COLO668 (cell line): Measurements from ENCODE around the gene MBTPS1.

Experiments used
- DNase-seq: peaks from one replicate; lab custom pipeline; 2025; ENCODE audit not compliant: unreplicated experiment; lab: John Stamatoyannopoulos, UW

MBTPS1 gene

GRCh38 chr16:84055801-84056634, 60.7 kb downstream of the MBTPS1 start:
- DNase-seq: no peak

- DNase-seq: no peak
Observed at GRCh38 chr16:84055366-84055765, 61.4 kb downstream of the MBTPS1 start.

DNA sequence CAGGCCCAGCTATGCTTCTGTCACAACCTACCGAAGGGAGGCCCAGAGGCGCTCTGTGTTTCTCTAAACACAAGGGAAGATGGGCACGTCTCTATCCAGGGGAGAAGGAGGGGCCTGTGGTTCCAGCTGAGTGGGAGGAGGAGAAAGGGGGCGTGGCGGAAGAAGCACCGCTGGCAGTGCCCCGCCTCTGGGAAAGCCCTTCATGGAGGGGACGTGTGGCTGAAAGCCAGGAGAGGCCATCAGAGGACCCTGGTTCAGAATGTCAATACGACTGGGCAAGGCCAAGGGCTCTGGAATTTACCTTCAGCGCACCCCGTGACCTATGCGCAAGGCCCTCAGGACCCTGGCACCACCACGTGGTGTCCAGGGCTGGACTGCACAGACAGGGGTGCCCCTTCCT, 61.8 kb downstream of the MBTPS1 start:
- no peak for DNase-seq

DNA sequence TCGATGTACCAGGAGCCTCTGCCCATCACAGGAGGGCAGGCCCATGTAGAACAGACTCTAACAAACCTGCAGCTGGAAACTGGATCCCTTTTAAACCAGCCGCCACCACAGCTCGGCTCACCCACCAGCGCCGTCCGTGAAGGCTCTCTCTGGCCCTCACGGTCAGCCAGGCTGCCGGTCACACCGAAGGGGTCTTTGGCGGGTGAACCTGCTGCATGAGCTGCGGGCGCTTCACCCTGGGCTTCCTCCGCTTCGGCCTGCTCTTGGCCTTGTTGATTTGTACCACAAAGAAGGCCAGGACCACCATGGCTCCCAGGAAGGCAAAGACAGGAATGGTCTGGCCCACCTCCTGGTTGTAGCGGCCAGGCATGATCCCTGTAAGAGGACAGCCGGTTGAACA, 62.5 kb downstream of the MBTPS1 start:
- DNase-seq: no peak

DNA sequence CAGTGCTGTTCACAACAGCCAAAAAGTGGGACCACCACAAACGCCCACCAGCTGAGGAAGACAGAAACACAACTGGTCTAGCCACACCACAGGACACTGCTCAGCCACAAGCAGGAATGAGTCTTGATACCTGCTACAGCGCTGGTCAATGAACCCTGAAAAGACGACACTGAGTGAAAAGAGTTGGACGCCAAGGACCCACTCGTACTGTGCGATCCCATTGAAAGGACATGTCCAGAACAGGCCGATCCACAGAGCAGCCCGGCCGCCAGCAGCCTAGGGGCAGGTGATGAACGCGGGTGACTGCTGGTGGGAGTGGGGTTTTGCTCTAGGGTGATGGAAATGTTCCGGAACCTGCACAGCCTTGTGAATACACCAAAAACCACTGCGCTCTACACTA, 63.5 kb downstream of the MBTPS1 start:
- DNase-seq: no peak

DNA sequence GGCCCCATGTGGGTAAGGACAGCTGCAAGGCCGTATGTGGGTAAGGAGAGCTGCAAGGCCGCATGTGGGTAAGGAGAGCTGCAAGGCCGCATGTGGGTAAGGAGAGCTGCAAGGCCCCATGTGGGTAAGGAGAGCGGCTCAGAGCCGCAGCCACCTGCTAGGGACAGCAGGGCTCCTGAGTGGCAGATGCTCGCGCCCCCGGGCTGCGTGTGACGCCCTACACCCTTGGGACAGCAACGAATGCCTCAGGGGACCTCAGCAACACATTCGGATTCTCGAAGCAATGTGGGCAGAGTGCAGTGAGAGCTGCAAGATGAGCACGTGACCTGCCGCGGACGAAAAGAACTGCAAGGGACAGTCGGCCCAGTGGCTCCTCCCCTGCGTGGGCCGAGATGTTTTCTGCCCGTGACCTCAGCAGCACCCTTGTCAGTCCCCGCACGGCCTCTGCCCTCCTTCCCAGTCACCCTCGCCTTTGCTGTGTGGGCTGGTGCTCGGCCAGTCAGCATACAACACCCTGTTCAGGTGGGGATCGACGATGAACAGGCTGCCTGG, 64.6 kb downstream of the MBTPS1 start:
- no peak for DNase-seq

- no peak for DNase-seq
Observed at GRCh38 chr16:84050316-84050715, 66.4 kb downstream of the MBTPS1 start.

GRCh38 chr16:84049403-84050060, 67.2 kb downstream of the MBTPS1 start:
- DNase-seq: no peak

- no peak for DNase-seq
Observed at GRCh38 chr16:84048871-84049270, 67.9 kb downstream of the MBTPS1 start.

- peak; percentile 55 for DNase-seq
Observed at GRCh38 chr16:84048270-84048669, 68.5 kb downstream of the MBTPS1 start.

- DNase-seq: no peak
Observed at GRCh38 chr16:84047626-84048025, 69.1 kb downstream of the MBTPS1 start.

DNA sequence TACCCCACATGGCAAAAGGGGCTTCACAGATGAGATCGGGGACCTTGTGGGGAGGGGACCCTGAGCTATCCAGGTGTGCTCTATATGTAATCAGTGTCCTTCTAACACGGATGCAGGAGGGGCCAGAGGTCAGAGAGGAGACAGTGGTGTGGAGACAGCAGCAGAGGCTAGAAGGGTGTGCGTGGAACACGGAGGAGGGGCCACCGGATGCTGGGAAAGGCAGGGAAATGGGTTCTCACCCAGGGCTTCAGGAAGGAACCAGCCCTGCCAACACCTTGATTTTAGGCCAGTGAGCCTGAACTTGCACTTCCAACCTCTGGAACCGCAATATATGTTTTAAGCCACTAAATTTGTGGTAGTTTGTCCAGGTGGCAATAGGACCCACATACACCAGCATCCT, 69.5 kb downstream of the MBTPS1 start:
- no peak for DNase-seq

- no peak for DNase-seq
Observed at GRCh38 chr16:84045818-84046470, 70.8 kb downstream of the MBTPS1 start.

DNA sequence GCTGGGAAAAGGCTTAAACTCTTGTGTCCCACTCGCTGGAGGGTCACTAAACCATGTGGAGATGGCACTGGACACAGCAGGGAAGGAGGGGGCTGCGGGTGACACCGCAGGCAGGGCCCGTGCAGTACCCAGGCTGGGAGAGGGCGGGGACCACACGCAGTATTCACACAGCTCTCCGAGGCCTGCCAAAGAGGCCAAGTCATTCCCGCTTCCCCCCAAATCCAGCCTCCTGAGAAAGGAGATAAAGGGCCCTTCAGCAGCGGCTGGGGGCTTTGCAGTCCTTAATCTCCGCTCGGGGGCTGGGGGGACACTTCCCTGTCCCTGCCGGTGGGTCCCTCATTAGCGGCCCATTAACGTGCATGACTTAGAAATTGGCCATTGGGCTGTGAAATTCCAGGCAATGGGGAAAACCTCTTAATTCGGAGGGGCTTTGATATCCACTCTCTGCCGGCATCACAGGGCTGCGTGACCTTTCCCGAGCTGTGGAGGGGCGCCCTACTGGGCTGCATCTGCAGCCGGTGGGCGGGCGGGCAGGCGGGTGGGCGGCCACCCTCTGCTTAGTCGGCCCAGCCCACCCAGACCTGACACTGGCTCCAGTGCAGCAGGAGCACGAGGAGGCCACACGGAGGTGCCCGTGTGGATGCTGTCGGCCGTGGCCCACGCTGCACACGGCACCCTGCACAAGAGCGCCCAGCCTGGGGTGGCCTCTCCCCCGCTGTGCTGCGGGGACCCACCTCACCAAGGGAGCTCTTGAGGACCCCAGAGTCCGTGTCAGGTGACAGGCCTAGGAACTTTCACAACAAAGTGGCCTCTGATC, 71.5 kb downstream of the MBTPS1 start:
- no peak for DNase-seq

DNA sequence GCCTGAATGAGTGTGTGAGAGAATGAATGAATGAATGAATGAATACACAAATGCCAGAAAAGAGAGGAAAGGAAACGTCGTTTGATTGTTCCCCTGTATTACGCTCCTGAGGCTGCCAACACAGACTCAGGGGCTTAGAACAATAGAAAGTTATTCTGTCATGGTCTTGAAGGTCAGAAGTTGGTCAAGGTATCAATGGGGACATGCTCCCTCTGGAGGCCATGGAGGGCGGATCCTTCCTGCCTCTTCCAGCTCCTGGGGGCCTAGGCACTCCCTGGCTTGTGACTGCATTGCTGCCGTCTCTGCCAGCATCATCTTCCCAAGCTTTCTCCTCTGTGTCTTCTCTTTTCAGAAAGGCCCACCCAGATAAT, 72.6 kb downstream of the MBTPS1 start:
- DNase-seq: peak; percentile 22

- peak; percentile 46 for DNase-seq
Observed at GRCh38 chr16:84043486-84044117, 73.1 kb downstream of the MBTPS1 start.

DNA sequence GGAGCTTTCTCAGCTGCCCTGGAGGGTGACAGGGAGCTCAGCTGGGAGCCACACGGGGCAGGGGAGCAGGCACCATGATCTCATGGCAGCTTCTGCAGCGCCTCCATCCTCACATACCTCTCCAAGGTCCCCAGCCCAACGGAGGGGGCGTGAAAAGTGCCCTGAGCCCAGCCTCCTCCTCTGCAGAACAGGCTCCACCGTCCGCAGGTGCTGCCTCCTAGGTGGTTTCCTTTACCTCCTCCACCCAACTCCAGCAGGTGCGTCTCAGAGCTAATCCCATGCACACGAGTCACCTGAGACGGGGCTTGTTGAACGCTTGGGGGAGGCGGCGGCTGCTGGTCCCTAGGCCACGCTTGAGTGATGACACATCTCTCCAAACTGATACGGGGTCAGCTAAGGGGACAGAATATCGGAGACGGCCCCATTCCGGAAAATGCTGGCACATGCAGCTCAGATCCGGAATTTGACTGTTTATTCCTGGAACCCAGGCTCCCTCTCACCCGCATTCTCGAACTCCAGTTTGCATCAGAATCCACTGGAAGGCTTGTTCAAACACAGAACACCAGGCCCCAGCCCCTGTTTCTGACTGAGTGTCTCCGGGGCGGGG, 73.8 kb downstream of the MBTPS1 start:
- DNase-seq: peak; percentile 91

DNA sequence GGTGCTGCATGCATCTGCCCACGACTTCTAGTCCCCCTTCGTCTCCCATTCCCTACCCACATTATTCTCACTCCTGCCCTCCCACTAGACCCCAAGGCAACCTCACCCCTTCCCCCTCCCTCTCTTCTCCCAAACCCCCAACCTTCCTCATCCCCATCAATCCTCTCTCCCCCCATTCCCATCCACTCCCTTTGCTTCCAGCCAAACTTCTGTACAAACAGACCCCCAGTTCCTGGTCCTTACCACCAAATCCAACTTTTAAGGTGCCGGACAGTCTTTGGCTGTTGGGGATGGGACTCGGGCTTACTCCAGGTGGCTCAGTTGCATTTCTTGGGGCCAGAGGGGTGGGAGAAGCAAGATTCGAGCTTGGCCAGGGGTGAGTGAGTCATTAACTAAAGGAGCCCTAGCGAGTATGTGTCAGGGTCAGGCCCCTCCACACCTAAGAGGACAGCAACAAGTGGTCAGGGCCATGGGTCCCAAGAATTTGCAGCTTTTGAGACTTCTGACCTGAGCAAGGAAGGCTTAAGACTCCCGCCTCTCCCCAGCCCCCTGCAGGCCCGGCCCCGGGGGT, 74.3 kb downstream of the MBTPS1 start, which contains the start of gene SLC38A8:
Gene SLC38A8 (minus strand): TSS at position 488 of the 571 bp plus-strand sequence. CDS start 638 bp downstream, outside the sequence.
- no peak for DNase-seq

GRCh38 chr16:84041881-84042280, 74.9 kb downstream of the MBTPS1 start:
- no peak for DNase-seq
